Psoas muscle (tissue), 8 donors: ENCODE data around the gene CFAP299. TPM values are rescaled to one million over a fixed set of nuclear protein-coding genes. Genes with fewer than 3 reads are reported as not detected.

Source experiments
- ATAC-seq, 4 donors: fragments of 200-7000 bp; cut with Tn5 transposase; one replicate each; pipeline ENCODE4 v1.9.1; 2020; ENCODE audit warnings: moderate library complexity in 3 of 4, mild to moderate bottlenecking in 2 of 4
- DNase-seq, 2 donors: peaks; one replicate each; pipeline ENCODE4 v3.0.0-alpha.2; 2020
- H3K27ac ChIP-seq: fragments of 200-600 bp; one replicate; pipeline ENCODE4 v1.8.0; 2022
- H3K27me3 ChIP-seq, 3 donors: fragments of 200-600 bp in 1 of 3; one replicate each; pipeline versions ENCODE4 v1.6.1 to v1.8.0; 2013 to 2022; ENCODE audit warnings: low read length in 2 of 3, mild to moderate bottlenecking in 2 of 3, moderate library complexity in 1 of 3; ENCODE audit not compliant: insufficient read depth in 3 of 3
- H3K36me3 ChIP-seq, 2 donors: fragments of 200-600 bp in 1 of 2; one replicate each; pipeline versions ENCODE4 v1.6.1 to v1.8.0; 2013 to 2022; ENCODE audit warnings: low read depth in 1 of 2, mild to moderate bottlenecking in 1 of 2, moderate library complexity in 1 of 2; ENCODE audit not compliant: insufficient read depth in 1 of 2
- H3K4me1 ChIP-seq: fragments of 200-600 bp; one replicate; pipeline ENCODE4 v1.8.0; 2022
- H3K4me3 ChIP-seq: fragments of 200-600 bp; one replicate; pipeline ENCODE4 v1.8.0; 2022; ENCODE audit warnings: mild to moderate bottlenecking
- H3K9me3 ChIP-seq: fragments of 200-600 bp; one replicate; pipeline ENCODE4 v1.8.0; 2022
- CTCF ChIP-seq: fragments of 200-600 bp; IDR thresholded peaks from one replicate; pipeline ENCODE4 v1.8.0; 2022; ENCODE audit warnings: antibody characterized with exemption
- WGBS, 3 donors: extraction: QIAGEN DNeasy Blood & Tissue Kit; methylation state at CpG; one replicate each; pipeline versions ENCODE4 v1.1.6 to v1.1.7; 2013; 5-methylcytosine and 5-hydroxymethylcytosine counted together
- intact Hi-C, 2 donors: fragments of 100-400 bp; cut with DNase I; formaldehyde crosslinking; loops; one replicate each; pipeline versions ENCODE4 v1.11.0 to v1.14.2; 2022
- polyA plus RNA-seq, 3 donors: library from polyadenylated mRNA; stranded (reverse); fragments of 200-250 nt; gene quantifications; one replicate each; pipeline ENCODE4 v1.2.3, GENCODE V29; 2013
- total RNA-seq, 4 donors: library from RNA; stranded (reverse); fragmentation: NEBNext Ultra II Directional in 2 of 4; extraction: Animal tissue kit (Norgen Biotek cat#: 25700) in 2 of 4; gene quantifications; one replicate each; pipeline versions ENCODE4 v1.2.1 to v1.2.4, GENCODE V29; 2021 to 2023
- donor health status: healthy with polysubstance abuse.
- donor health status: DM: no; HTN: no; CAD: no; lungs with moderate emphysema.
- donor health status: Bipolar disorder and iron deficiency.
- donor health status: healthy.
- donor health status: DM: yes; HTN: yes; CAD: no.
- donor health status: DM: no; HTN: no; CAD: no.
- donor health status: DM: no; HTN: no; CAD: no.
- donor health status: DM: yes; HTN: yes; CAD: no.

Gene CFAP299
- total and polyA plus RNA-seq, 7 donors = not detected

DNA sequence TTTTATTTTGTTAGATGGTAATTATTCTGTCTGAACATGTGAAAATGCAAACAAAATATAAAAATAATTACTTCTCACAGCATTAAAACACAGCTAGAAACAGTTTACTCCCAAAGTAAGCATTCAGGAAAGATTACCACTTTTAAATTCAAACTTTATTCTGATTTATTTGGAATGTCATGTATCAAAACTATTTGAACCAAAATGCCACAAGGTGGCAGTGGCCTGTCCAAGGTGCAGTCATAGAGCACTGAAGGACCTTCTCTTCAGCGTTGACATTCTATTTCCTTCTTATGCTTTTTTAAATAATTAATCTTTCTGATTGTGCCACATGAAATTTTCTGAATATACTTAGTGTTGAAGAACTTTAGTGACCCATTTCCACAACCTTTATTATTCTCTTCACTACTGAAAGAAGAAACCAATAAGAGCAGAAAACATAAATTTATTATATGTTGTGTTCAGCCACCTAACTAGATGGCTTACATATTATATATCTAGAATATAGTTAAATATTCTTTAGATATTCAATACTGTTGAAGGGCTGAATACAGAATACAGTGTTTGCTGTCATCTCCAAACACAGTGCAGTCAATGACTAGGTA lies 283.6 kb downstream of the CFAP299 start:
- Histone ChIP-seq H3K27me3 (no peaks in the 10 kb centered on the region), H3K27ac (no peak overlapping the region), H3K4me1 (no peaks in the 10 kb centered on the region), H3K4me3 (no peak overlapping the region), H3K36me3 (no peaks in the 10 kb centered on the region), H3K9me3 (no peaks in the 10 kb centered on the region)
- no peak for TF ChIP-seq CTCF
- intact Hi-C loops = no loop called here
- 44 to 50% (median 46%) methylated on average over 1 of the region's 1 CpG for WGBS, 3 donors
- ATAC-seq = no peak
- DNase-seq = no peak

DNA sequence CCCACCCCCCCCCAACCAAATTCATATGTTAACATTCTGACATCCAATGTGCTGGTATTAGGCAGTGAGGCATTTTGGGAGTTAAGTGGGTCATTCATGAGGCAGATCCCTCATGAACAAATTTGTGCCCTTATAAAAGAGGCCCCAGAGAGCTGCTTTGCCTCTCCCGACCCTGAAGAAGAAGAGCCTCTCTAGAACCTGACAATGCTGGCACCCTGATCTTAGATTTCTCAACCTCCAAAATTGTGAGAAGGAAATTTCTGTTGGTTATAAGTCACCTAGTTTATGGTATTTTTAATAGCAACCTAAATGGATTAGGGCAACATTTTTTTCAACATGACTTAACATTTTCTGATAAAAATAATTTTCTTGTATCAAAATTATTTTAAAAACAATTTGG lies 296.3 kb downstream of the CFAP299 start:
- DNase-seq (no peak), ATAC-seq (no peak)
- Histone ChIP-seq H3K9me3 (peaks cover 14% of the 10 kb centered on the region), H3K4me1 (no peaks in the 10 kb centered on the region), H3K4me3 (no peak overlapping the region), H3K27me3 (no peaks in the 10 kb centered on the region), H3K36me3 (no peaks in the 10 kb centered on the region), H3K27ac (no peak overlapping the region)
- 46 to 58% (median 50%) methylated on average over 1 of the region's 1 CpG for WGBS, 3 donors
- no peak for TF ChIP-seq CTCF
- intact Hi-C loops = no loop called here

GRCh38 chr4:80637190-80637589 lies 301.7 kb downstream of the CFAP299 start:
- no peaks in the 10 kb centered on the region for H3K36me3 ChIP-seq
- no peak overlapping the region for H3K27ac ChIP-seq
- ATAC-seq = no peak
- no peaks in the 10 kb centered on the region for H3K27me3 ChIP-seq
- no peak for TF ChIP-seq CTCF
- WGBS, 3 donors = 78 to 81% (median 81%) methylated on average over 2 of the region's 2 CpGs
- no peak for DNase-seq
- no peak overlapping the region for H3K4me3 ChIP-seq
- H3K9me3 ChIP-seq = no peaks in the 10 kb centered on the region
- intact Hi-C loops = no loop called here
- no peaks in the 10 kb centered on the region for H3K4me1 ChIP-seq

DNA sequence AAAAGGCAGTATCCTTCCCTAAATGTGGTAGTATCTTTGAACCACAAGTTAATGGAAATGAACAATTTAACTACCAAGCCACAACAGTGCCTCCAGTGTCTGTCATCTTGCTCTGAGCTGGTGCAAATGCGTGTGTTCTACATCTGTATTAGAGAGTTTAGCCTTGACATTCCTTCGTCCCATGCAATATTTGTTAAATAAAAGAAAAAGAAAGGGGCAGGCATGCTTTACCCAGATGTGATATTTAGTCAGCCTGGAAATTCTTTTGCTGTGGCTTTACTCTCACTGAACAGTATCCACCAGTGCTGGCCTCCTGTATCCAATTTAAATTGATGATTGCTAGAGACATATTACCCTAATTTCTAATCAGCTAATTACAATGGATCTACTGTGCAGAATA lies 310.5 kb downstream of the CFAP299 start:
- intact Hi-C loops = no loop called here

More for the DNA sequence above, 310.5 kb downstream of the CFAP299 start:
- Histone ChIP-seq H3K27ac (no peak overlapping the region), H3K4me1 (no peaks in the 10 kb centered on the region), H3K36me3 (no peaks in the 10 kb centered on the region), H3K27me3 (no peaks in the 10 kb centered on the region), H3K9me3 (no peaks in the 10 kb centered on the region), H3K4me3 (no peak overlapping the region)
- 62 to 72% (median 66%) methylated on average over 2 of the region's 2 CpGs for WGBS, 3 donors
- TF ChIP-seq CTCF = no peak
- no peak for DNase-seq
- ATAC-seq = no peak
